HG02678 (cell line): ENCODE data around the gene RPL34.
"Not testable (repeated sequence)": the region's sequence is repeated elsewhere in the genome, so short reads cannot be mapped to it uniquely, and the experiment has no call there.

Experiments used
- ATAC-seq: cut with Tn5 transposase; IDR thresholded peaks from one replicate; pipeline ENCODE4 v1.9.1; 2021; ENCODE audit warnings: mild to moderate bottlenecking, moderate library complexity; ENCODE audit not compliant: unreplicated experiment

RPL34 gene

DNA sequence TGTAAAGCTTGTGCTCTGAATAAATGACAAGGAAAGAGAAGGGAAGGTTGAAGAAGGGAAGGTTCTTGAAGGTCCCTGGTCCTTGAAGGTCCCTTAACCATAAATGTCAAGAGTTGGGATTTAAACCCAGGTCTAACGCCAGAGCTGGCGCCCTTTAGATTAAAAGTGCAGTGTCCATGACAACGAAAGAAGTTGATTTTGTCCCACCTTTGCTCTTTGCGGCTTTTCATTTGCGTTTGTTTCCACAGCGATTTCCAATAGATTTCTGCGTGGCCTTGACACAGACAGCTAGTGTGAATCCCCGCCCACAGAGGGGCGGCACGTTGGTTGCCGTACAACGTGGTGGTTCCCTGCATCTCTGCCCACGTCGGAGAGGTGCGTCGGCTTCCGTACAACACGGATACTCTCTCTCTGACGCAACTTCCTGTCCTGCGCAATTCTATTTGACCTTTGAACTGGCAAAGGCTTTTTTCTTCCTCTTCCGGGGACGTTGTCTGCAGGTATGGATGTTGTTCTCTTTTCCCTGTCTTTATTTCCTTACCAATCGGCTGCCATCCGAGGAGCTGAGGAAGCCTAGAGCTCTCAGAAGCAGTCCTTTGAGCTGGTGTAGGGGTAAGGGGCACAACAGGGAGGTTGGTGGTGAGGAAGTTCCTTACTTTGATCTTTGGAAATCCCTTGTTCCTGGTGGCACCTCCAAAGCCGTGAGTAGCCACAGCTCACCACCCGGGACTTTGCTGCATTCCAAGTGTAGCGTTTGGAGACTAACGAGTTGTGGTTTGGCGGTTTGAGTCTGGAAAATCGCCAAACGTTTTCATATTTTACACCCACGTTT, at the start of gene RPL34:
TSS of gene RPL34 (plus strand) at position 476 of the 832 bp plus-strand sequence. CDS start 1,384 bp downstream, outside the sequence.
- ATAC-seq = peak; percentile 100

DNA sequence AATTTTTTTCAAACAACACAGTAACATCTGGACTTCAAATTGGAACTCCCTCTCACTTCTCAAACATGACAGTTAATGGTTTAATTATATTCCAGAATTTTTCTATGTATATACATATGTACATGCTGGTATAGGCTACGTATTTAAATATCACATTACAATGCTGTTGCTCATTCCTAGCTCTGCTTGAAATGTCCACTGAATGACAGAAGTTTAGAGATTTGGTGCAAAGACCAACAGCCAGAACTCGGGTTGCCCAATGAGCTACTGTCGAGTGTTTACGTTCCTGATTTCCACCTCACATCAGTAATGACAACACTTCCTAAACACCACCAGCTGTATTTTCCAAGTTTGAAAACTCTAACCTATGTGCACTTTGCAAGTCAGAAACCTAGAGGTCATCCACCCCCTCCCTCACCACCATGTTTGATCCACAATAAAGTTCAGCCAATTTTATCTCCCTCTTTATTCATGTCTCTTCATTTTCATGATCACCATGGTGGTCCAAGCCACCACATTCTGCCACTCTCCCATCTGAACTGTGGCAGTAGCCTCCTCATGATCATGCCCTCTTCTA, 49.3 kb upstream of the RPL34 start:
- ATAC-seq = no peak

DNA sequence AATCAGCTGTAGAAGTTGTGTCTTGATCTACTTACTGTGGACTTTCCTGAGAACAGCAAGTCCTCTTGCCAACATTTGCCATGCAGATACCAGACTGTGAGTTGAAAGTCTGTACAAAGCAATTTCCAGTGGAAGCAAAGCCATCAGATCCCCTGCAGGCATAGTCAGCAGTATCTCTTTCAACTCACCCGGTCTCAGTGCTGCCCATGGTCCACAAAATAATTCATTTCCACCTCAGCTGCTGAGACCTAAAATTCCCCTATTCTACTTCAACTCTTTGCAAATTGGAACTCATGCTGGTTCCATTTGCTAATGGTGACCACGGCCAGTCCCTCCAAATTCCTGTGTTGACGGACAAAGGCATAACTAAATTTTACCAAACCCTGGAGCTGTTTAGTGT, 46.0 kb upstream of the RPL34 start:
- no peak for ATAC-seq

GRCh38 chr4:108581083-108581482, 39.3 kb upstream of the RPL34 start:
- ATAC-seq = no peak

GRCh38 chr4:108586778-108587177, 33.6 kb upstream of the RPL34 start:
- ATAC-seq = no peak

DNA sequence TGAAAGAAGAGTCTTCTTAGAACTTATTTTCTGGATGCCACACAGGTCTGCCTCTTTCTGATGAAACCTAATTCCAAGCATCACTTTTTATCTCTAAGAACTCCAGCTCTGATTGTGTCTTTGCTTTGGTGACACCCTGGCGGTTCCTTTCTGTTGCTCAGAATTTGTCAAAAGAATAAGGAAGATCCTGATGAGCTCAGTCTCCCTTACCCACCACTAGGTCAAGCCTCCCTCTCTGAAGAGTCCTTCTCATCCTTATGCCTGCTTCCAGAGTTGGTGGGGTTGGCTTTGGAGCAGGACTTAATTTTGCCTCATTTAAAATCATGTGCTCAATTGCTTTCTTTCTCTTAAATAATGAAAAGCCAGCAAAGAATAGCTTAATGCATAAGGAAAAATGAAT, 31.5 kb upstream of the RPL34 start:
- no peak for ATAC-seq

GRCh38 chr4:108589961-108590360, 30.4 kb upstream of the RPL34 start:
- no peak for ATAC-seq

GRCh38 chr4:108590776-108591175, 29.6 kb upstream of the RPL34 start:
- ATAC-seq = no peak

DNA sequence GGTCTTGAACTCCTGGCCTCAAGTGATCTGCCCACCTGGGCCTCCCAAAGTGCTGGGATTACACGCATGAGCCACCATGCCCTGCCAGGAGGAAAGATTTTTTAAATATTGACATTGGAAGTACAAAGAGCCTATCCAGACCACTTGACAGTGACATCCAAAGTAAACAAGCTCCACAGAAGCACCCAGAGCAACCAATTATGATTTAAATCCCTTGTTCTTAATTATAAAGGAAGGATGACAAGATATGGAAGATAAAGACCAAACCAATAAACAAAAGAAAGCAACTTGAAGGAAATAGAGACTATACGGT, 27.7 kb upstream of the RPL34 start:
- no peak for ATAC-seq

DNA sequence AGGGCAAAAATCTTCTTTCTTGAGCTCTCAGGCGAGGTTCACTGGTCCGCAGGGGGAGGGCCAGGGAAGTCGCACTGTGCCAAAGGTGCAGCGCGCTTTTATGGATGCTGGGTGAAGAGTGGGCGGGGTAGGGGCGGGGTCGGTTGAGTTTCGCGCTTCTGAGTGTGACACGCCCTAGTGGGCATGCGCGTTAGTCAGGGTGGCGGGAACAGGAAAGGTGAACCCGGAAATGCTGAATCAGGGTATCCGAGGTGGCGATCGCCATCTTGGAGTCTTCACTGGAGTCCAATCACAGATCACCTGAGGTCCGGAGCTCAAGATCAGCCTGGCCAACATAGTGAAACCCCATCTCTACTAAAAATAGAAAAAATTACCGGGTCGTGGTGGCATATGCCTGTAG, 26.1 kb upstream of the RPL34 start:
- ATAC-seq = not testable (repeated sequence)

- ATAC-seq = no peak
These were observed 24.0 kb upstream of the RPL34 start for GRCh38 chr4:108596344-108596743.

DNA sequence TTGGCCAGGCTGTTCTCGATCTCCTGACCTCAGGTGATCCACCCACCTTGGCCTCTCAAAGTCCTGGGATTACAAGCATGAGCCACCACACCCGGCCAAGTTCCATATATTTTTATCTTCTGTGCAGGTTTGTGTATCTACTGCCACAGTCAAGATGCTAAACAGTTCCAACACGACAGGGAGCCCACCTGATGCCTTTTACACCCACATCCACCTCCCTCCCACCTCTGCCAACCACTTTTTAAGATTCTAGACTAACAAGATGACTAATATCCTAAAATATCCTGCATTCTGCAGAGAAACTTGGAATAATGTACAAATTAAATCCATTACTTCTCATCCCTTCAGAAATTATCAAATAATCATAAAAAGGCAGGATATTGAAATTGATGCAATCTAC, 19.3 kb upstream of the RPL34 start:
- no peak for ATAC-seq

GRCh38 chr4:108601532-108601931, 18.8 kb upstream of the RPL34 start:
- no peak for ATAC-seq

- no peak for ATAC-seq
These were observed 18.2 kb upstream of the RPL34 start for GRCh38 chr4:108602163-108602562.

DNA sequence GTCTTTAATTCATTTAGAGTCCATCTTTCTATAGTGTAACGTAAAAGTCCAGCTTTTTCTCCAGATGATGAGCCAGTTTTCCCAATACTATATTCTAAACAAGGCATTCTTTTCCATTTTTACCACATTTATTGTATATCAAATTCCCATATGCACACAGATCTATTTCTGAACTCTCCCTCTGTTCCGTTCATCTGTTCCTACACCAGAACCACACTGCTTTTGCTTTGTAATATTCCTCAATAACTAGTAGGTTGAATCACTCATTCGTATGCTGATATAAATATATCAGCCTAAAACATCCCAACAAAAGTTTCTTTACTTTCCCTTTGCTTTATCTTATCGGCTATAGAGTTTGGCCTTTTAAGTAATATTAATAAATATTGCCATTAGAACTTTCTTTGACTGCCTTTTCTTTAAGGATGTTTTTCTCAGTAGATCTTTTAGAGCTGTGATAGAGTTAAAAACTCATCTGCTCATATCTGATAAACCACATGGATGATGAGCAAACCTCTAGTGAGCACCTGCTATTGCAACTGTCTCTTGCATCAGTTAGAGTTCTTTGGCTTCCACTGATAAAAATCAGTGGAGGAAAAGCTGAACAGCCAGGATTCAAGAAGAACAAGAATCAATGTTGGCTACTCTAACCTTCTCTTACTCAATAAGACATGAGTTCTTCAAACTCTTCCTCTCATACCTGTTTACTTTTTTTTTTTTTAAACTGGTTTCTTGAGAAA, 13.1 kb upstream of the RPL34 start:
- ATAC-seq = no peak

GRCh38 chr4:108611365-108611764, 9.0 kb upstream of the RPL34 start:
- ATAC-seq = no peak

DNA sequence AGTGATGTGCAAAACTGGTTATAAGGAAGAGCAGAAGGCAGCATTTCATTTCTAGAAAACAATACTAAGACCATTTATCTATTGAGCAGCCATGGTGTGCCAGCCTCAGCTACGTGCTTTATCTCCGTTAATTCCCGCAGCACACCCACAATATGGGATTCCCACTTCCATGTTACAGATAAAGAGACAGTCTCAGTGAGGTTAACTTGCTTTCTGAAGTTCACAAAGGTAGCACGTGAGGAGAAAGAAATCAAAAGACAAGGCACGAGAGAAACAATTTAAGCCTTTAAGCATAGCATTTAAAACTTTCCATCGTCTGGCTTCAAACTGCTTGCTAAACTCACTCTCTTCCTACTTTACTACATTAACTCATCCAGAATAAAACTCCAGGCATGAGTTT, 8.0 kb upstream of the RPL34 start:
- ATAC-seq = no peak

- peak; percentile 15 for ATAC-seq
These were observed 840 bp upstream of the RPL34 start for GRCh38 chr4:108619372-108620100.

DNA sequence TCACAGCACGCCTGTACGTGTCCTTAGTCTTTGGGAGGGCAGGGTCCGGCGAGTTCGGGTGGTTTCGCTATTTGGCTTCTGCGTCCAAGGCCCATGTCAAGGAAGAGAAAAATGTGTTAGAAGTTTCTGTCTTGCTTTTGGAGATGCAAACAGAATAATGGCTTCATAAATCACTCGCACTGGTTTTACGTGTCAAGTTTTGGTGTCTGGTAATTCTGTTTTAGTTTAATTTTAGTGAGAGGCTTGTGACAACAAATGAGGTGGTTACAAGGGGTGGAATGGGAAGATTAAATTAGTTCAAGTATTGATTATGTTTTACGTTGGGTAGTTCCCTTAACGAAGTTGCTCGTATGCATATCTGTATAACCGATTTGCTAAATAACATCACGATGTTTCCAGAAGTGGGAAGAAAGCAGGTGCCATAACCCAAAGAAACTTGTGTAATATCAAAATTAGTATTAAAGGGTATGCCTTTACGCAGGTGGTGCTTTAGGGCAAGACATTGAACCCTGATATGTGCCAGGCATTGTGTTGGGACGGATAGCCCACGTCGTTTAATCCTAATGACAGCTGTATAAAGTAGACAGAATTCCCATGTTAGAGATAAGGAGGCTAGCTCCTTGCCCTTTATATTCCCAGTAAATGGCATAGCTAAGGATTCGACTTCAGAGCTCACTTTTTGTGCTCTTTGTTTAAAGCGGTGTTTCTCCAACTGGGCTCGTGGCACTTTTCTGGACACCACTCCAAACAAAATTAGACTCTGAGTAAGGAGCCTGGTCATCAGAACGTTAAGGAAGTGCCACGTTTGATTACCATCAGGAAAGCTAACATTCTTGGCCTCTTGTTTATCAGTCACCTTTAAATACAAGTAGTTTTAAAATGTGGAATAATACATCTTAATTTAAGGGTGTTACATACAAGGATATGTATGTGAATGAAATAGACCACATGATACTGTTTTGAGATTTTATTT, 843 bp downstream of the RPL34 start:
- no peak for ATAC-seq

- no peak for ATAC-seq
These were observed 1.6 kb downstream of the RPL34 start for GRCh38 chr4:108622022-108622421.
